ENCODE results near the gene MIP. TPM values are rescaled to one million over a fixed set of nuclear protein-coding genes. Genes with fewer than 3 reads are reported as not detected.

MIP gene
- total and polyA plus RNA-seq, 2 of the 4 experiments (the other 2 are of a cell fraction), result not detected

DNA sequence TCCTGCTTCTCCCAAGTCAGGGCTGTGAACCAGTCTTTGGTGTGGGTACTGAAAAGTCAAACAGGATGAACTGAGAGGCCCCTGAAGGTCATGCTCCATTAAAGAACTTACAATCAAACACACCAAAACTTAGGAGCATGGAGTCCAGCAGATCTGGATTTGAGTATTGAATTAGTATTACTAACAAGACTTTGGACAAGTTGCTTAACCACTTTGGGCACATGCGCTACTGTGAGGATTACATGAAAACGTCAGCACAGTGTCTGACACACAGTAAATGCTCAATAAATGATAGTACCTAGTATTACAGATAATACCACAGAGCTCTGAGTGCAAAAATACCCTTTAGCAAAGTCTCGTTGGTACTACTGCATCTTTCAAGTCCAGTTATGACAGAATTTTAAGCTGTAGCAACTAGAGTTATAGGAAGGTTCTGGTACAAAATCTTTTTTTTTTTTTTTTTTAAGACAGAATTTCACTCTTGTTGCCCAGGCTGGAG lies 28.5 kb downstream of the MIP start:
- H3K4me1 ChIP-seq (ENCODE audit: control insufficient read depth, insufficient read depth, low read length), result no peaks in the 10 kb centered on the region
- no TSS peak for BruUV-seq (replicated peaks)
- dilution Hi-C loops (cut with HindIII; ENCODE audit: low sequenced_read_pairs, unreplicated experiment), result no loop called here

More for the DNA sequence above, 28.5 kb downstream of the MIP start:
- Histone ChIP-seq H3K56ac (ENCODE audit: extremely low read depth, insufficient read depth, low read length) (no peak overlapping the region), H2AK9ac (replicated peaks; ENCODE audit: low read depth, low read length, poor library complexity) (no peak overlapping the region), H4K5ac (ENCODE audit: low read depth, low read length) (no peak overlapping the region), H2BK5ac (ENCODE audit: low read depth, low read length, poor library complexity, severe bottlenecking) (no peak overlapping the region), H3K79me1 (ENCODE audit: low read depth in 1 of 2, low read length in 2 of 2) (no peaks in the 10 kb centered on the region), H3K36me3 (ENCODE audit: control insufficient read depth, insufficient read depth, low read length) (peaks cover 29% of the 10 kb centered on the region), H3K14ac (replicated peaks; ENCODE audit: low read depth, low read length) (no peak overlapping the region), H2AK5ac (ENCODE audit: low read depth, low read length) (no peak overlapping the region), H4K20me1 (ENCODE audit: insufficient read depth, low read length) (no peaks in the 10 kb centered on the region), H3K4ac (ENCODE audit: low read depth, low read length) (no peak overlapping the region), H2BK120ac (ENCODE audit: low read depth, low read length) (no peak overlapping the region), H3K27me3 (ENCODE audit: control insufficient read depth, insufficient read depth, low read length) (no peaks in the 10 kb centered on the region), H3K9me3 (ENCODE audit: control insufficient read depth, insufficient read depth, low read length) (no peaks in the 10 kb centered on the region), H2BK20ac (ENCODE audit: low read depth, low read length) (no peak overlapping the region), H2BK15ac (ENCODE audit: low read depth, low read length) (no peak overlapping the region), H3K9ac (ENCODE audit: low read depth, low read length) (no peak overlapping the region), H3K4me2 (ENCODE audit: low read depth, low read length) (no peak overlapping the region), H2AFZ (replicated peaks; ENCODE audit: low read length, poor library complexity) (no peak overlapping the region), H3K4me3 (ENCODE audit: insufficient read depth, low read depth, low read length) (no peak overlapping the region), H3K27ac (ENCODE audit: insufficient read depth, low read length) (no peak overlapping the region), H3K23ac (ENCODE audit: low read depth, low read length) (no peak overlapping the region), H4K91ac (ENCODE audit: insufficient read depth, low read depth, low read length) (no peak overlapping the region), H3K18ac (ENCODE audit: low read depth, low read length) (no peak overlapping the region), H4K8ac (ENCODE audit: low read depth in 2 of 2, low read length in 2 of 2) (no peak overlapping the region), H3K9me1 (ENCODE audit: insufficient read depth, low read length) (peaks cover 4% of the 10 kb centered on the region; the same call in 1 of the 2 replicates)
- ATAC-seq (ENCODE audit: low read depth), result no peak
- in situ Hi-C loops (cut with MboI; ENCODE audit: low sequenced_read_pairs) (no loop called here), intact Hi-C loops (cut with micrococcal nuclease) (no loop called here)
- ChIA-PET POLR2A (ENCODE audit: unreplicated experiment) (no interaction called here), CTCF (interaction anchor here (0.9 kb wide), 1 partner anchor 66 kb away, joined by 3 read pairs; the partner anchor contains the start of gene STAT2)
- WGBS, 2 experiments (ENCODE audit: extremely low coverage in 2 of 2, insufficient read length in 1 of 2), result no CpG with 5 or more reads among the region's 3 CpGs
- TF ChIP-seq CEBPB (IDR thresholded peaks at IDR 0.05; ENCODE audit: low read depth, low read length) (no peak), FOS (IDR thresholded peaks at IDR 0.05; ENCODE audit: low read depth, low read length) (no peak), BHLHE40 (IDR thresholded peaks at IDR 0.05; ENCODE audit: low read depth, low read length) (no peak), ELK1 (IDR thresholded peaks at IDR 0.05; ENCODE audit: borderline replicate concordance, low read depth, low read length) (no peak), RCOR1 (IDR thresholded peaks at IDR 0.05; ENCODE audit: insufficient replicate concordance, low read length) (no peak), MAFK (IDR thresholded peaks at IDR 0.05; ENCODE audit: low read depth, low read length) (no peak), MAZ (IDR thresholded peaks at IDR 0.05; ENCODE audit: borderline replicate concordance, low read depth, low read length) (no peak), CHD1 (IDR thresholded peaks at IDR 0.05; ENCODE audit: low read depth, low read length) (no peak), SMC3 (IDR thresholded peaks at IDR 0.05; ENCODE audit: low read depth, low read length) (no peak), NFE2L2 (IDR thresholded peaks at IDR 0.05; ENCODE audit: low read depth, low read length) (no peak), POLR2A (IDR thresholded peaks at IDR 0.05; ENCODE audit: low read depth, low read length) (no peak), MXI1 (IDR thresholded peaks at IDR 0.05; ENCODE audit: borderline replicate concordance, low read depth, low read length) (no peak), RFX5 (IDR thresholded peaks at IDR 0.05; ENCODE audit: low read depth, low read length) (no peak), RAD21 (IDR thresholded peaks at IDR 0.05; ENCODE audit: low read length) (no peak)
- TF ChIP-seq, protein P1, sequence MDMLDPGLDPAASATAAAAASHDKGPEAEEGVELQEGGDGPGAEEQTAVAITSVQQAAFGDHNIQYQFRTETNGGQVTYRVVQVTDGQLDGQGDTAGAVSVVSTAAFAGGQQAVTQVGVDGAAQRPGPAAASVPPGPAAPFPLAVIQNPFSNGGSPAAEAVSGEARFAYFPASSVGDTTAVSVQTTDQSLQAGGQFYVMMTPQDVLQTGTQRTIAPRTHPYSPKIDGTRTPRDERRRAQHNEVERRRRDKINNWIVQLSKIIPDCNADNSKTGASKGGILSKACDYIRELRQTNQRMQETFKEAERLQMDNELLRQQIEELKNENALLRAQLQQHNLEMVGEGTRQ (IDR thresholded peaks at IDR 0.05; ENCODE audit: low read depth, low read length), result no peak
- TF ChIP-seq, protein P2, sequence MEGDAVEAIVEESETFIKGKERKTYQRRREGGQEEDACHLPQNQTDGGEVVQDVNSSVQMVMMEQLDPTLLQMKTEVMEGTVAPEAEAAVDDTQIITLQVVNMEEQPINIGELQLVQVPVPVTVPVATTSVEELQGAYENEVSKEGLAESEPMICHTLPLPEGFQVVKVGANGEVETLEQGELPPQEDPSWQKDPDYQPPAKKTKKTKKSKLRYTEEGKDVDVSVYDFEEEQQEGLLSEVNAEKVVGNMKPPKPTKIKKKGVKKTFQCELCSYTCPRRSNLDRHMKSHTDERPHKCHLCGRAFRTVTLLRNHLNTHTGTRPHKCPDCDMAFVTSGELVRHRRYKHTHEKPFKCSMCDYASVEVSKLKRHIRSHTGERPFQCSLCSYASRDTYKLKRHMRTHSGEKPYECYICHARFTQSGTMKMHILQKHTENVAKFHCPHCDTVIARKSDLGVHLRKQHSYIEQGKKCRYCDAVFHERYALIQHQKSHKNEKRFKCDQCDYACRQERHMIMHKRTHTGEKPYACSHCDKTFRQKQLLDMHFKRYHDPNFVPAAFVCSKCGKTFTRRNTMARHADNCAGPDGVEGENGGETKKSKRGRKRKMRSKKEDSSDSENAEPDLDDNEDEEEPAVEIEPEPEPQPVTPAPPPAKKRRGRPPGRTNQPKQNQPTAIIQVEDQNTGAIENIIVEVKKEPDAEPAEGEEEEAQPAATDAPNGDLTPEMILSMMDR (conservative IDR thresholded peaks at IDR 0.05; ENCODE audit: low read depth, low read length), result no peak
- DNase-seq, result no peak
